ENCODE results near the gene MNS1.
"Not testable (repeated sequence)": the region's sequence is repeated elsewhere in the genome, so short reads cannot be mapped to it uniquely, and the experiment has no call there.

Gene MNS1

DNA sequence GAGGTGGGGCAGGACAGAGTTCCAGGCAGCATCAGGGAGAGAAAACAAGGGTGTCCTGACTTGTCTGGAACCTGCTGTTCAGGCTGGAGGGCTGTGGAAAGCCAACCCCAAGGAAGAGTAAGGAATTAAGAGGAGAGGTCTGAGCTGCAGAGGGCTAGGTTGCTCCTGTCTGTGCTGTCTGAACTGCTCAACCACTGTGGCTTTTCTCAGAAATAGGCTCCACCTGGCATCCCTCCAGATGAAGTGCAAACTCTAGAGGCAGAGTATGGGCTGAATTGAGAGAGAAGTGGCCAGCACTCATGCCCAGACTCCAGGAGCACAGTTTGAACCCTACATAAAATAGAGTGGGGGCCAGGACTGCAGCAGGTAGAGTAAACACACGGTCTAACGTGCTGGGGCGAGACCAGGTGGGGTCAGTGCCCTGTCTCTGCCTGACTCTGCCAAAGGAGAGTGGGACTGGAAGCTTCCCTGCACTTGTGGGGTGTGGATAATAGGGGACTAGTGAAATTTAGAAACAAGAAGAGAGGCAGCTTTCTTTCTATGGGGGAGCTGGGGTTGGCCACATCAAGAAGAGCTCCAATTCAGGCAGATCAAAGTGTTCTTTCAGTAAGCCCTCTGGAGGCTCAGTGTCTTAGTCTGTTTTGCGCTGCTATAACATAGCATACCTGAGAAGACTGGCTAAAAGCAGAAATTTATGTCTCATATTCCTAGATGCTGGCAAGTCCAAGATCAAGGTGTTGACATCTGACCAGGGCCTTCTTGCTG lies 28.0 kb upstream of the MNS1 start:
- Histone ChIP-seq H4K20me1 (ENCODE audit: insufficient read depth) (no peaks in the 10 kb centered on the region), H3K9ac (no peak overlapping the region), H3K4me2 (no peak overlapping the region), H2AFZ (ENCODE audit: low read depth) (no peak overlapping the region), H3K27me3 (ENCODE audit: insufficient read depth, low read depth) (no peaks in the 10 kb centered on the region), H3K4me3 (IDR thresholded peaks at IDR 0.05; ENCODE audit: insufficient read depth, low read depth, low read length) (no peak overlapping the region), H3K4me1 (ENCODE audit: low read depth, poor library complexity, severe bottlenecking) (peaks cover 3% of the 10 kb centered on the region), H3K36me3 (ENCODE audit: insufficient read depth) (no peaks in the 10 kb centered on the region), H3K79me2 (ENCODE audit: insufficient read depth, low read depth) (no peaks in the 10 kb centered on the region), H3K27ac (no peak overlapping the region)
- TF ChIP-seq CTCF (conservative IDR thresholded peaks at IDR 0.05; ENCODE audit: low read depth, low read length) = no peak

GRCh38 chr15:56492236-56492635 lies 27.3 kb upstream of the MNS1 start:
- H3K4me2 ChIP-seq = no peak overlapping the region
- no peak overlapping the region for H3K27ac ChIP-seq
- H3K4me1 ChIP-seq (ENCODE audit: low read depth, poor library complexity, severe bottlenecking) = peaks cover 3% of the 10 kb centered on the region

GRCh38 chr15:56491110-56491722 lies 26.3 kb upstream of the MNS1 start:
- no peak overlapping the region for H3K27ac ChIP-seq
- H3K4me2 ChIP-seq = no peak overlapping the region
- H2AFZ ChIP-seq (ENCODE audit: low read depth) = no peak overlapping the region
- peak; percentile 88 for TF ChIP-seq CTCF (conservative IDR thresholded peaks at IDR 0.05; ENCODE audit: low read depth, low read length)
- H3K27me3 ChIP-seq (ENCODE audit: insufficient read depth, low read depth) = no peaks in the 10 kb centered on the region
- no peaks in the 10 kb centered on the region for H4K20me1 ChIP-seq (ENCODE audit: insufficient read depth)
- H3K9ac ChIP-seq = no peak overlapping the region
- no peaks in the 10 kb centered on the region for H3K79me2 ChIP-seq (ENCODE audit: insufficient read depth, low read depth)
- no peaks in the 10 kb centered on the region for H3K4me1 ChIP-seq (ENCODE audit: low read depth, poor library complexity, severe bottlenecking)
- H3K36me3 ChIP-seq (ENCODE audit: insufficient read depth) = no peaks in the 10 kb centered on the region
- no peak overlapping the region for H3K4me3 ChIP-seq (IDR thresholded peaks at IDR 0.05; ENCODE audit: insufficient read depth, low read depth, low read length)

More at GRCh38 chr15:56492236-56492635, 27.3 kb upstream of the MNS1 start:
- Histone ChIP-seq H3K4me3 (IDR thresholded peaks at IDR 0.05; ENCODE audit: insufficient read depth, low read depth, low read length) (no peak overlapping the region), H3K79me2 (ENCODE audit: insufficient read depth, low read depth) (no peaks in the 10 kb centered on the region), H3K27me3 (ENCODE audit: insufficient read depth, low read depth) (no peaks in the 10 kb centered on the region), H4K20me1 (ENCODE audit: insufficient read depth) (no peaks in the 10 kb centered on the region), H3K9ac (no peak overlapping the region), H3K36me3 (ENCODE audit: insufficient read depth) (no peaks in the 10 kb centered on the region), H2AFZ (ENCODE audit: low read depth) (no peak overlapping the region)
- TF ChIP-seq CTCF (conservative IDR thresholded peaks at IDR 0.05; ENCODE audit: low read depth, low read length) = no peak

- Histone ChIP-seq H3K9ac (no peak overlapping the region), H3K4me1 (ENCODE audit: low read depth, poor library complexity, severe bottlenecking) (no peaks in the 10 kb centered on the region), H3K79me2 (ENCODE audit: insufficient read depth, low read depth) (no peaks in the 10 kb centered on the region), H2AFZ (ENCODE audit: low read depth) (no peak overlapping the region), H4K20me1 (ENCODE audit: insufficient read depth) (no peaks in the 10 kb centered on the region), H3K27ac (no peak overlapping the region), H3K4me2 (no peak overlapping the region), H3K36me3 (ENCODE audit: insufficient read depth) (no peaks in the 10 kb centered on the region), H3K27me3 (ENCODE audit: insufficient read depth, low read depth) (no peaks in the 10 kb centered on the region), H3K4me3 (IDR thresholded peaks at IDR 0.05; ENCODE audit: insufficient read depth, low read depth, low read length) (no peak overlapping the region)
- TF ChIP-seq CTCF (conservative IDR thresholded peaks at IDR 0.05; ENCODE audit: low read depth, low read length) = no peak
Observed at GRCh38 chr15:56490461-56490860, 25.5 kb upstream of the MNS1 start.

DNA sequence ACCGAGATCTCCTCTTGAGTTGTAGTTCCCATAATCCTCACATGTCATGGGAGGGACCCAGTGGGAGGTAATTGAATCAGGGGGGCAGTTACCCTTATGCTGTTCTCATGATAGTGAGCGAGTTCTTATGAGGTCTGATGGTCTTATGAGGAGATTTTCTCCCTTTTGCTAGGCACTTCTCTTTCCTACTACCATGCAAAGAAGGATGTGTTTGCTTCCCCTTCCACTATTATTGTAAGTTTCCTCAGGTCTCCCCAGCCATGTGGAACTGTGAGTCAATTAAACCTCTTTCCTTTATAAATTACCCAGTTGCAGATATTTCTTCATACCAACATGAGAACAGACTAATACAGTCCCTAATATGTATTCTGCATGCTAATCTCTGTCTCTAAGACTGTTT lies 21.3 kb upstream of the MNS1 start:
- not testable (repeated sequence) for H4K20me1 ChIP-seq (ENCODE audit: insufficient read depth); H3K27ac ChIP-seq; H3K4me3 ChIP-seq (IDR thresholded peaks at IDR 0.05; ENCODE audit: insufficient read depth, low read depth, low read length); H3K27me3 ChIP-seq (ENCODE audit: insufficient read depth, low read depth); H3K79me2 ChIP-seq (ENCODE audit: insufficient read depth, low read depth); H3K36me3 ChIP-seq (ENCODE audit: insufficient read depth); H2AFZ ChIP-seq (ENCODE audit: low read depth); H3K9ac ChIP-seq; H3K4me1 ChIP-seq (ENCODE audit: low read depth, poor library complexity, severe bottlenecking); H3K4me2 ChIP-seq

DNA sequence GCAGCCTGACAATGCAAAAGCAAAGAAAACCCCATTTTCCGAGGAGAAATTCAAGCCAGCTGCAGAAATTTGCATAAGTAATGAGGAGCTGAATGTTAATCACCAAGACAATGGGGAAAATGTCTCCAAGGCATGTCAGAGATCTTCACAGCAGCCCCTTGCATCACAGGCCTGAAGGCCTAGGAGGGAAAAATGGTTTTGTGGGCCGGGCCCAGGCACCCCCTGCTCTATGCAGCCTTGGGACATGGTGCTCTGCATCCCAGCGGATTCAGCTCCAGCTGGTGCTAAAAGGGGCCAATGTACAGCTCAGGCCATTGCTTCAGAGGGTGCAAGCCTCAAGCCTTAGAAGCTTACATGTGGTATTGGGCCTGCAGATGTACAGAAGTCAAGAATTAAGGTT lies 20.5 kb upstream of the MNS1 start:
- not testable (repeated sequence) for H3K27ac ChIP-seq; H3K27me3 ChIP-seq (ENCODE audit: insufficient read depth, low read depth); H3K4me2 ChIP-seq; H3K36me3 ChIP-seq (ENCODE audit: insufficient read depth); H3K4me3 ChIP-seq (IDR thresholded peaks at IDR 0.05; ENCODE audit: insufficient read depth, low read depth, low read length); H3K9ac ChIP-seq; H3K4me1 ChIP-seq (ENCODE audit: low read depth, poor library complexity, severe bottlenecking); H3K79me2 ChIP-seq (ENCODE audit: insufficient read depth, low read depth); H4K20me1 ChIP-seq (ENCODE audit: insufficient read depth); H2AFZ ChIP-seq (ENCODE audit: low read depth)

All from KMS-11 (cell line).